GM19099 (cell line): ENCODE results near the gene MUC12.

ENCODE experiments used
- POLR2A ChIP-seq: IDR thresholded peaks from 3 replicates; pipeline ENCODE4 v1.6.1; 2011; ENCODE audit warnings: low read depth; ENCODE audit not compliant: insufficient read length; ENCODE audit errors: extremely low read depth

Gene MUC12

GRCh38 chr7:101060992-101061391 is 91.6 kb downstream of the MUC12 start:
- no peak for TF ChIP-seq POLR2A

GRCh38 chr7:101066141-101066832 is 96.9 kb downstream of the MUC12 start:
- no peak for TF ChIP-seq POLR2A

DNA sequence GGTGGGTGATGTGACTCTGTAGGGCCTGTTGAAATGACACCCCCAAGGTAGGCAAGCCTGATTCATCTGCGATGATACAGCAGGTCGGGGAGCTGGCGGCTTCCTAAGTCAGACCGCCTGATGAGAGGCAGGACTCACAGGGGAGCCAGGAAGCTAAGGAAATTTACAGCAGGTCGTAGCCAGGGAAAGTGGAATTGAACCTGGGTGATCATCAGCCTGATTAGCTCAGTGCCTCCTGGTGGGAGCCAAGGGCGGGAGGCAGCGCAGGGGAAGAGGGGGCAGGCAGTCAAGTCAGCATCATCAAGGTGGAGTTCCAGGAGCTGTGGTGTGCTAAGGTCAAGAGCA is 97.4 kb downstream of the MUC12 start:
- no peak for TF ChIP-seq POLR2A

- TF ChIP-seq POLR2A, result no peak
Measured at GRCh38 chr7:101068401-101068800, 99.0 kb downstream of the MUC12 start.
